ENCODE results near the gene AKAIN1. TPM values are rescaled to one million over a fixed set of nuclear protein-coding genes. Genes with fewer than 3 reads are reported as not detected.

Gene AKAIN1
- total and polyA plus RNA-seq, 2 of the 8 experiments (the other 6 are each of a cell fraction or from before 2014, with no cell fraction given): not detected

GRCh38 chr18:5104246-5104645 is 92.8 kb downstream of the AKAIN1 start:
- no peak overlapping the region for H3K14ac ChIP-seq (ENCODE audit: insufficient read length)
- H2AK5ac ChIP-seq (ENCODE audit: low read depth, low read length): no peak overlapping the region
- H3K23ac ChIP-seq (ENCODE audit: insufficient read length): no peak overlapping the region
- H2BK5ac ChIP-seq (ENCODE audit: low read depth, low read length): no peak overlapping the region
- no peaks in the 10 kb centered on the region for H3K79me2 ChIP-seq (ENCODE audit: control insufficient read depth in 1 of 2, insufficient read depth in 2 of 2, low read length in 2 of 2)
- ChIA-PET CTCF (ENCODE audit: partially characterized antibody) (interaction anchor here (1.1 to 3.3 kb wide), 3 partner anchors 29 to 96 kb away, joined by 3 to 11 read pairs (median 3); no protein-coding TSS in a partner anchor), POLR2A (ENCODE audit: partially characterized antibody) (no interaction called here)
- peak overlapping the region in 1 of 4 experiments; percentile 12; a peak in 1 of 8 replicates for H3K4me3 ChIP-seq (ENCODE audit: extremely low read depth in 1 of 4, insufficient read depth in 2 of 4, low read depth in 3 of 4, low read length in 4 of 4)
- no peaks in the 10 kb centered on the region for H3K79me1 ChIP-seq (ENCODE audit: low read depth, low read length)
- no peak overlapping the region for H4K5ac ChIP-seq (ENCODE audit: insufficient read length, low read depth, low read length)
- H4K8ac ChIP-seq (ENCODE audit: extremely low read depth, insufficient read depth, low read length): no peak overlapping the region
- no peaks in the 10 kb centered on the region for H4K20me1 ChIP-seq (replicated peaks in 1 of 2; ENCODE audit: control insufficient read depth in 1 of 2, insufficient read depth in 2 of 2, low read length in 2 of 2)
- no peaks in the 10 kb centered on the region; a peak in 1 of 8 replicates for H3K36me3 ChIP-seq (ENCODE audit: control insufficient read depth in 2 of 4, insufficient read depth in 4 of 4, low read length in 3 of 4)
- H3K4me1 ChIP-seq (replicated peaks in 1 of 4; ENCODE audit: control insufficient read depth in 3 of 4, insufficient read depth in 4 of 4, low read length in 3 of 4): peaks cover 0 to 4% (median 0%) of the 10 kb centered on the region in 4 experiments; a peak in 2 of 7 replicates
- 28% methylated on average over 3 of the region's 3 CpGs; no CpG with 5 or more reads in 1 of the 2 experiments for whole genome bisulfite sequencing, 2 experiments (ENCODE audit: extremely low coverage in 1 of 2, insufficient coverage in 1 of 2, insufficient read length in 1 of 2, insufficient replicate concordance in 2 of 2, low coverage in 1 of 2, low lambda C conversion rate in 2 of 2, missing lambda C conversion rate in 1 of 2)
- DNase-seq (ENCODE audit: low read depth in 1 of 2, low spot score in 2 of 2): peak in 1 of 2 experiments; percentile 44
- no peak overlapping the region for H3K9ac ChIP-seq (replicated peaks in 1 of 4; ENCODE audit: extremely low read depth in 1 of 4, low read depth in 3 of 4, low read length in 3 of 4)
- no peaks in the 10 kb centered on the region for H3K9me3 ChIP-seq (ENCODE audit: insufficient read depth in 2 of 2, low read depth in 1 of 2, low read length in 1 of 2)
- no peak overlapping the region for H3K56ac ChIP-seq (replicated peaks; ENCODE audit: insufficient read length, low read depth, low read length)
- no peak overlapping the region for H3K18ac ChIP-seq (ENCODE audit: extremely low read depth, low read length)
- no peak overlapping the region for H2BK20ac ChIP-seq (ENCODE audit: low read length)
- H3K27ac ChIP-seq (ENCODE audit: low read depth, low read length): no peak overlapping the region
- H2BK120ac ChIP-seq (replicated peaks; ENCODE audit: low read depth, low read length): no peak overlapping the region
- peak overlapping the region in 1 of 2 experiments; percentile 36; a peak in 2 of 4 replicates for H3K4me2 ChIP-seq (ENCODE audit: insufficient read depth in 1 of 2, low read depth in 2 of 2, low read length in 2 of 2)
- no peaks in the 10 kb centered on the region for H3K23me2 ChIP-seq (ENCODE audit: low read depth, low read length)
- no peak overlapping the region for H2AFZ ChIP-seq (ENCODE audit: low read length)
- H3K27me3 ChIP-seq (replicated peaks in 1 of 4; ENCODE audit: control insufficient read depth in 3 of 4, extremely low read depth in 1 of 4, insufficient read depth in 3 of 4, low read length in 3 of 4): no peaks in the 10 kb centered on the region
- H4K91ac ChIP-seq (replicated peaks; ENCODE audit: insufficient read length, low read length): no peak overlapping the region
- no peak overlapping the region for H3K4ac ChIP-seq (replicated peaks; ENCODE audit: insufficient read length, low read depth, low read length)
- H2BK15ac ChIP-seq (ENCODE audit: low read length): no peak overlapping the region
- H2BK12ac ChIP-seq (ENCODE audit: low read depth, low read length): no peak overlapping the region
- peak; percentile 48 for FAIRE-seq
- no peak for TF ChIP-seq GABPA (IDR thresholded peaks at IDR 0.05; ENCODE audit: borderline replicate concordance, insufficient read depth, low read length)
- TF ChIP-seq GTF2F1 (IDR thresholded peaks at IDR 0.05; ENCODE audit: borderline replicate concordance, low read depth, low read length): no peak
- no peak for TF ChIP-seq SRF (IDR thresholded peaks at IDR 0.05; ENCODE audit: low read depth, low read length)
- no peak for TF ChIP-seq TCF12 (IDR thresholded peaks at IDR 0.05; ENCODE audit: low read depth, low read length)
- peak; percentile 59 for TF ChIP-seq CEBPB (IDR thresholded peaks at IDR 0.05; ENCODE audit: low read depth, low read length)
- no peak for TF ChIP-seq PHF8 (conservative IDR thresholded peaks at IDR 0.05; ENCODE audit: low read depth, low read length)
- no peak for TF ChIP-seq MAFK (IDR thresholded peaks at IDR 0.05; ENCODE audit: low read depth, low read length)
- TF ChIP-seq ASH2L (IDR thresholded peaks at IDR 0.05; ENCODE audit: low read length): no peak
- no peak for TF ChIP-seq TAF7 (optimal IDR thresholded peaks at IDR 0.05; ENCODE audit: borderline replicate concordance, low read depth, low read length)
- TF ChIP-seq EP300 (IDR thresholded peaks at IDR 0.05; ENCODE audit: borderline replicate concordance in 1 of 2, low read depth in 2 of 2, low read length in 2 of 2): no peak
- no peak for TF ChIP-seq CREB1 (IDR thresholded peaks at IDR 0.05)
